Measurements from ENCODE around the gene ESPL1.
"Not testable (repeated sequence)": the region's sequence is repeated elsewhere in the genome, so short reads cannot be mapped to it uniquely, and the experiment has no call there.

The ESPL1 gene

GRCh38 chr12:53306826-53307225, 38.7 kb downstream of the ESPL1 start:
- DNase-seq, result no peak

- no peak for DNase-seq
These were observed 40.2 kb downstream of the ESPL1 start for GRCh38 chr12:53308276-53308675.

DNA sequence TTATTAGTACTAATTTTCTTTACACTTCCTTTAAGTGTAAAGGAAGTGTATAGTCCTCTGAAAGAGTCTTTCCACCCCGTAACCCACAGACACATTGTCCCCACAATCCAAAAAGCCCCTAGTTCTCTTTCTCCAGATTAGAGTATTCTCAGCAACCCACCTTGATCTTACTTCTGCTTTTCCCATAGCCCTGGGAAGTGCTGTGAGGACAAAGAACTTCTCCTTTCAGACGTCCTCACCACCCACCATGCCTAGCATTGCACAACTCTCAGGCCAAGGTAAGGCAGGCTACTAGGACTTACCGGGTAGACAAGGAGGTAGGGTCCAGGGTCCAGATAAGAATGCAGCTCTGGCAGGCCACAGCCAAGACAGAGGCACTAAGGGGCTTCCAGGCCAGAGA, 45.9 kb downstream of the ESPL1 start:
- DNase-seq, result no peak

DNA sequence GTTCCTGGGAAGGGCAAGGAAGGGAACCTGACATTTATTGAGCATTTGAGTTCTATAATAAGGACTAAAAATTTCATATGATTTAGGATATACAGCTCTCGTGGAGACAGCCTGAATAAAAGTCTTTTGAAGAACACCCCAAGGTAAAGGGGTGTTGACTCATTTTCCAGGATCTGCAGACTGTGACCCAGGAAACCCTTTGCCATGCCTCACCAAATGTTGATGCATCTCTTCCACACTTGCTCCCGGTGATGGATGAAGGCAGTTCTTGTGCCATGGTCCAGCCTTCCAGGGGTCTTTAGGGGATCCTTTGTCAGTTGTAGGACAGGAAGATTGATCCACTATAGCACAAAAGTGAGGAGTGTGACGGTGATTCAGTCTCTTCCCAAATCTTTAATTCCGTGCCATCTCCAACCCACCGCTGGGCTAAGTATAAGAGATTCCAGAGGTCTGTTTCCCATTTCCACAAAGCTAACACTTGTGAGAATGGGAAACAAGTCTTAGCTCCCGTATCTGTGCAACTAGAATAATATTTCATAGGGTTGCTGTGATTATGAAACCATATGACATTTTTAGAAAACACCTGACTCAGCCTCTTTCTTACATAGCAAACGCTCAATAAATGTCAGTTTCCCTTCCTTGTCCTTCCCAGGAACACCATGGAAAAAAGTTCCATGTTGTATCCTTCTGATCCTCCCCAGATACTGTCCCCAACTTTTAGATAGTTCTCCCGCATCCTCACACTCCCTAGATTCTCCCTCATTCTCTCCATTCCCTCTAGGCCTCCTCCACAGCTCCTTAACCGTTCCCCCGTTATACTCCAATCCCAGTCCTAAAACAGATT, 52.5 kb downstream of the ESPL1 start:
- DNase-seq, result no peak

- no peak for DNase-seq
These were observed 56.1 kb downstream of the ESPL1 start for GRCh38 chr12:53324113-53324778.

DNA sequence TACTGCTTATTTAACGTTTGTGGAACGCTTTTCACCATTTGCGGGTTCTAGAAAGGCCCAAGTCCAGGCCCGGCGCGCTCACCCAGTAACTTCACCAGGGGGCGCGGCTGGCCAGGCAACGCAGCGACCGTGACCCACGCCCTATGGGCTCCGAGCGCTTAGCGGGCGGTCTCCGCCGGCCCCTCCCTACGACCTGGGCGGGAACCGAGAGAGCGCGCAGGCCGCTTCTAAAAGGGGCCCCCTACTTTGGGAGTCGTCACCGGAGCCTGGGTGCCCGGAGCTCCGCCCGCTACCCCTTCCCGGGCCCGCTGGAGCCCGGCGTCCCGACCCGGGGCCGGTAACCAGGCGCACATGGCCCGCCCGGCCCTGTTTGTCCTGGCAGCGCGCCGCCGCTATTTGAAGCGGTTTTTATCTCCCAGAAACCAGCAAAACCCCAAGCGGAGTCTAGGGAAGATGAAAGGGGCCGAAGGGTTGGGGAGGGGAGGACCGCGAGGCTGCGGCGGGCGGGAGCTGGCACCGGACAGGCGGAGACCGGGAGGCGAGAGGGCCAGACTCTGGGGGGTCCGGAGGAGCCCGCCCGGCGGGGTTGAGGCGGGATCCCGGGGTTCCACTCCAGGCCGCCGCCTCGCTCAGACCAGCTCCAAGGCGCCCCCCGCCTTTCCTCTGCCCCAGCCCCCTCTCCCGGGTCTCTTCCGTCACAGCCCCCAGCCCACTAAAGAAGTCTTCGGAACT, 56.8 kb downstream of the ESPL1 start:
- peak; percentile 99 for DNase-seq

DNA sequence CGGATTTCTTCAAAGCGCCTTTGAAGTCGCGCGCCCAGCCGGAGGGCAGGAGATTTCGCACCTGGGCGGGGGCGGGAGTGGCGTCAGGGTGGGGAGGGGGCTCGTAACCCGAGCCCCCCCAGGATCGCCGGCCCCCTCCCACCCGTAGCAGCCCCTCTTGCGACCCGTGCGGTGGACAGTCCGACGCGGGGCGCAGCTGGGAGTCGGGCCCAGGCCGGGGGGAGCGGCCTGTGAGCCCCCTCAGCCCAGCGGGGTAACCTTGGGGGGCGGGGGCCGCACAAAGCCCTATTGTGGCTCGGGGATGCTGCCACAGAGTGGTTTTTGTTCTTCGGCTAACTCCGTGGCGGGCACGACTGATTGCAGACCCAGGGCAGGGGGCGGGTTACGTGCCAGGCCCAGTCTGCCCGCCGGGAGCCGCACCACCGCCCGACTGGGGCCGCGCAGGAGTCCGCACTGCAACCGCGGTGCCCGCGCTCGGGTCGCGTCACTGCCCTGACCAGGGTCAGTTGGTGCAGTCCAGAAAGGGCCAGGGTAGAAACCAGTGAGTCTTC, 57.5 kb downstream of the ESPL1 start:
- DNase-seq, result no peak

DNA sequence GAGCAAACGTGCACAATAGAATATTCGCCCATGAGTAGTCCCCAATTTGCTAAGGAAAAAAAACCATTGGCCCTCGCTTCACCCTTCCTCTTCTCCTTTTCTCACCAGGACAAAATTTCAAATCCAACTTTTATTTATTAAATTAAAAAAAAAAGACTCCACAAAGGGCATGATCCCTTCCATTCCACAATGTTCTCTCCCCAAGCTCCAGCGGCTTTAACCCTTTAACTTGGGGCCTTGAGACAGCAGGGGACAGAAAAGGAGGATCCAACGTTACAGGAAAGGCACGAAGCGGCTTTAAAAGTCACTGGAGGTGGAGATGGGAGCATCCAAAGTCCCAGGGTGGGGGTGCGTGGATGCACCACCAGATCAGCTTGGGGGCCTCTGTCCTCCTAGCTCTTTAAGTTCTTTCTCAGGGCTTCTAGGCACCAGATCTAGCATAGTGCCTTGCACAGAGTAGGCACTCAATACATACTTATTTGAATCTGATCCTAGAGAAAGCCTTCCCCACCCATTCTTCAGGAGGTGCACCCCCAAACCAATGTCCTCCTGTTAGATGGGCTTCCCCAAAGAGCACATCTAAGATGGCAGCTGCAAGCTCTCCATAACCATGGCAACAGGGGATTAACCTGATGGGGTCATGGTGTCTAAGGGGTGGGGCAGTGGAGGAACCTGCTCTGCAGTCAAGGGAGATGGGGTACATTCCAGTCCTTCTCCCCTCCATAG, 58.5 kb downstream of the ESPL1 start:
- DNase-seq, result no peak

- DNase-seq, result peak; percentile 52
These were observed 59.4 kb downstream of the ESPL1 start for GRCh38 chr12:53327435-53328042.

- peak; percentile 62 for DNase-seq
These were observed 59.9 kb downstream of the ESPL1 start for GRCh38 chr12:53328043-53328435.

DNA sequence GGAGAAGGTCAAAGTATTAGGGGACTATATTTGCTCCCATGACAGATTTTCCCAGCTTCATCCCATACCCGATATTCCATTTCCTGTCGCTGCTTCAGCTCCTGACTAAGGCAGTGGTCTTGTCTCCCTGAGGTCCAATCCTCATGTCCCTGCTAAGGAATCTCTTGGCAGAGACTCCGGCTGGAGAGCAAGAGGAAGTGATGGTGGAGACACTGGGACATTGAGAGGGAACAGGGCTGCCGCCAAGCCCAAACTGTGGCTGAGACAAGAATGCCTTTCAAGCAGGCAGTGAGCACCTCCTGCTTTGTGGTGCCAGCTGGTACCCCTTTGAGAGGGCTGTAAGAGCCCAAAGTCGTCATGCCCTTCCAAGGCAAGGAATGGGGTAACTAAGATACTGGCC, 62.6 kb downstream of the ESPL1 start:
- no peak for DNase-seq

DNA sequence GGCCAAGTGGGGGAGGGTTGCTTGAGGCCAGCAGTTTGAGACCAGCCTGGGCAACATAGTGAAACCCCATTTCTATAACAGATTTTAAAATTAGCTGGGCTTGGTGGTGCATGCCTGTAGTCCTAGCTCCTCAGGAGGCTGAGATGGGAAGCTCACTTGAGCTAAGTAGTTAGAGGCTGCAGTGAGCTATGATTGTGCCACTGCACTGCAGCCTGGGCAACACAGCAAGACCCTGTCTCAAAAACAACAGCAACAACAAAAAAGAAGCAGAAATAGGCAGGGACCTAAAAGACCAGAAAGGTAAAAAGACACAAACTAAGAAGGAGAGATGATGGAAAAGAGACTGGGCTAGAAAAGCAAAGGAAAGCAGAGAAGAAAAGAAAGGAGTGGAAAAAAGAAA, 64.2 kb downstream of the ESPL1 start:
- not testable (repeated sequence) for DNase-seq

- DNase-seq, result no peak
These were observed 64.6 kb downstream of the ESPL1 start for GRCh38 chr12:53332744-53333143.

GRCh38 chr12:53333289-53333688, 65.2 kb downstream of the ESPL1 start:
- DNase-seq, result no peak

DNA sequence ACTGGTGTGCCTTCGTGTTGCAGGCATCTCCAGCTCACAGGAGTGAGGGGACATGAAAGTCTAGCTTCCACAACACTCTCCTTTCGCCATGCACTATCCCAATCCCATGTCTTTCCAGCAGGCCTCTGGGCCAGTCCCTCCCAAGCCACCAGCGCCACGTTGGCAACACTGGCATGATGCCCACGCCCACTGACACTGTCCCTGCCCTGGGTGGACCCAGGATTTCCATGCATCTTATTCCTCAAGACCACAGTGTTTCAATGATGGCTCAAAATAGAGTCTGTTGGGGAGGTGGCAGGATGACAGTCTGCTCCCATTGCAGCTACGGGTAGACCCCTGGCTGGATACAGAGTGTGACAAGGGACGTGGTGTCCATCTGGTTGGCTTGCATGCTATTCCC, 65.7 kb downstream of the ESPL1 start:
- no peak for DNase-seq

GRCh38 chr12:53334822-53335221, 66.7 kb downstream of the ESPL1 start:
- no peak for DNase-seq

- DNase-seq, result no peak
These were observed 68.1 kb downstream of the ESPL1 start, which contains the start of gene SP7 for GRCh38 chr12:53336181-53336681. TSS of gene SP7 (minus strand) at chr12:53336354. CDS start at chr12:53335646, 708 bp downstream.

GRCh38 chr12:53338017-53338416, 69.9 kb downstream of the ESPL1 start:
- no peak for DNase-seq

- DNase-seq, result no peak
These were observed 70.8 kb downstream of the ESPL1 start for GRCh38 chr12:53338916-53339315.

DNA sequence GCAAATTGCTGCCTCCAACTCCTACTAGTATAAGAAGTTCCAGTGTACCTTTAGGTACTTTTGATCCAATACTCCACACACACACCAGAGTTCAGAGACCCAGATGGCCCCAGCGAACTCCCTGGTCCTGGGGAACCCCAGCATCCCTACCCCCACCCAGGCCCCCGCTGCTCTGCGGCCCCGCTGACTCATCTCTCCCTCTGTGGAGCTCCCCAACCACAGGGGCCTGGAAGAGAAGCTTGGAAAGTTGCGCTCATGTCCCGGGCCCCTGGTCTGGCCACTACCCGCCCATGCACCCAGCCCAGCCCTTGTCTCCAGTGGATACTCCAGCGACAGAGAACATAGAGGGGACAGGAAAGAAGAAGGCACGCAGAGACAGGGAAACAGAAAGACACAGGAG, 72.3 kb downstream of the ESPL1 start:
- DNase-seq, result no peak

Data from 8988T (cell line).